IPS DF 6.9 (cell line): Measurements from ENCODE around the gene ZFX.
"Not testable (repeated sequence)": the region's sequence is repeated elsewhere in the genome, so short reads cannot be mapped to it uniquely, and the experiment has no call there.

Experiments
- DNase-seq: peaks from one replicate; pipeline ENCODE4 v3.0.0-alpha.2; 2013; ENCODE audit warnings: low read depth, low spot score
- H3K27ac ChIP-seq: one replicate; pipeline ENCODE4 v1.5.1; 2013; ENCODE audit warnings: low read length, control low read depth
- H3K27me3 ChIP-seq: 2 replicates; pipeline ENCODE4 v1.6.1; 2013; ENCODE audit warnings: mild to moderate bottlenecking, low read length; ENCODE audit not compliant: control insufficient read depth, insufficient read depth
- H3K36me3 ChIP-seq: 2 replicates; pipeline ENCODE4 v1.6.1; 2013; ENCODE audit warnings: low read length; ENCODE audit not compliant: control insufficient read depth, insufficient read depth
- H3K4me1 ChIP-seq: 2 replicates; pipeline ENCODE4 v1.6.1; 2013; ENCODE audit warnings: low read length; ENCODE audit not compliant: control insufficient read depth, insufficient read depth
- H3K4me3 ChIP-seq: 2 replicates; pipeline ENCODE4 v1.5.1; 2013; ENCODE audit warnings: mild to moderate bottlenecking, low read length
- H3K9me3 ChIP-seq: 2 replicates; pipeline ENCODE4 v1.6.1; 2013; ENCODE audit warnings: low read length, inconsistent platforms; ENCODE audit not compliant: control insufficient read depth, insufficient read depth
- WGBS: extraction: QIAGEN DNeasy Blood & Tissue Kit; methylation state at CpG from one replicate; pipeline ENCODE4 v1.1.7; 2013; ENCODE audit warnings: mixed read lengths, missing lambda C conversion rate; ENCODE audit not compliant: insufficient read length, insufficient coverage; 5-methylcytosine and 5-hydroxymethylcytosine counted together

Gene ZFX

GRCh38 chrX:24153178-24153795 lies 3.8 kb downstream of the ZFX start:
- no peak overlapping the region for H3K4me3 ChIP-seq

GRCh38 chrX:24153796-24154189 lies 4.3 kb downstream of the ZFX start:
- Histone ChIP-seq H3K36me3 (no peaks in the 10 kb centered on the region), H3K27ac (no peak overlapping the region), H3K27me3 (no peaks in the 10 kb centered on the region), H3K9me3 (no peaks in the 10 kb centered on the region), H3K4me1 (no peaks in the 10 kb centered on the region), H3K4me3 (no peak overlapping the region)
- no peak for DNase-seq
- no CpG with 5 or more reads among the region's 2 CpGs for WGBS

More at GRCh38 chrX:24153178-24153795, 3.8 kb downstream of the ZFX start:
- H3K9me3 ChIP-seq = no peaks in the 10 kb centered on the region
- no CpG with 5 or more reads among the region's 4 CpGs for WGBS
- H3K27me3 ChIP-seq = no peaks in the 10 kb centered on the region
- no peak for DNase-seq
- H3K27ac ChIP-seq = no peak overlapping the region
- no peaks in the 10 kb centered on the region for H3K36me3 ChIP-seq
- no peaks in the 10 kb centered on the region for H3K4me1 ChIP-seq

DNA sequence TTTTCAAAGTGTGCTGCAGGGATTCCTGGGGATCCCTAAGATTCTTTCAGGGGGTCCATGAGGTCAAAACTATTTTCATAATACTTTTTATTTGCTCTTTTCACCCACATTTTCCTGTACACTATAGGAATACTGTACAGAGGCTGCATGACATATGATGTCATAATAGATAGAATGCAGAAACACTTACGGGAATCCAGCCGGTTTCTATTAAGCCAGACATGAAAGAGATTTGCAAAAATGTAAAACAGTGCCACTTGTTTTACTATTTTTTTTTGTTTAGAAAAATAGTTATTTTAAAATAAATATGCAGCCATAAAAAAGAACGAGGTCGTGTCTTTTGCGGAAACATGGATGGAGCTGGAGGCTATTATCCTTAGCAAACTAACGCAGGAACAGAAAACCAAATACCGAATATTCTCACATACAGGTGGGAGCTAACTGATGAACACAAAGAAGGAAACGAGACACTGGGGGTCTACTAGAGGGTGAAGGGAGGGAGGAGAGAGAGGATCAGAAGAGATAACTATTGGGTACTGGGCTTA lies 5.0 kb downstream of the ZFX start:
- no peaks in the 10 kb centered on the region for H3K9me3 ChIP-seq
- H3K4me1 ChIP-seq = no peaks in the 10 kb centered on the region
- H3K27me3 ChIP-seq = no peaks in the 10 kb centered on the region
- H3K4me3 ChIP-seq = no peak overlapping the region
- WGBS = no CpG with 5 or more reads among the region's 8 CpGs
- H3K36me3 ChIP-seq = no peaks in the 10 kb centered on the region
- no peak for DNase-seq
- H3K27ac ChIP-seq = no peak overlapping the region

DNA sequence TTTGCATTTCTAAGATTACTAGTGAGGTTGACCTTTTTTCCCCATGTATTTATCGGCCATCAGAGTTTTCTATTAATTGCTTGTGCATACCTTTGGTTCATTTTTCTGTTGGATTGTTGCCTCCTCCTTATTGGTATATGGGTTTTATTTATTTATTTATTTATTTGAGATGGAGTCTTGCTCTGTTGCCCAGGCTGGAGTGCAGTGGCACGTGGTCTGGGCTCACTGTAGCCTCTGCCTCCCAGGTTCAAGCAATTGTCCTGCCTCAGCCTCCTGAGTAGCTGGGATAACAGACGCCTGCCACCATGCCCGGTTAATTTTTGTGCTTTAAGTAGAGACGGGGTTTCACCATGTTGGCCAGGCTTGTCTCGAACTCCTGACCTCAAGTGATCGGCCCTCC lies 6.2 kb downstream of the ZFX start:
- H3K36me3 ChIP-seq, H3K4me3 ChIP-seq, H3K9me3 ChIP-seq, DNase-seq, H3K27ac ChIP-seq, H3K4me1 ChIP-seq, H3K27me3 ChIP-seq: not testable (repeated sequence)
- no CpG with 5 or more reads among the region's 7 CpGs for WGBS

GRCh38 chrX:24156177-24156576 lies 6.6 kb downstream of the ZFX start:
- no peak overlapping the region for H3K27ac ChIP-seq
- no peak overlapping the region for H3K4me3 ChIP-seq
- DNase-seq = no peak
- whole genome bisulfite sequencing = no CpG with 5 or more reads among the region's 4 CpGs
- H3K9me3 ChIP-seq = no peaks in the 10 kb centered on the region
- no peaks in the 10 kb centered on the region for H3K27me3 ChIP-seq
- H3K4me1 ChIP-seq = no peaks in the 10 kb centered on the region
- H3K36me3 ChIP-seq = no peaks in the 10 kb centered on the region

- H3K27ac ChIP-seq = no peak overlapping the region
- H3K4me3 ChIP-seq = no peak overlapping the region
- no CpG with 5 or more reads among the region's 4 CpGs for WGBS
- H3K36me3 ChIP-seq = no peaks in the 10 kb centered on the region
- no peaks in the 10 kb centered on the region for H3K4me1 ChIP-seq
- H3K9me3 ChIP-seq = no peaks in the 10 kb centered on the region
- no peaks in the 10 kb centered on the region for H3K27me3 ChIP-seq
- no peak for DNase-seq
Measured at GRCh38 chrX:24158881-24159280, 9.4 kb downstream of the ZFX start.

GRCh38 chrX:24166078-24166477 lies 16.5 kb downstream of the ZFX start:
- no peak overlapping the region for H3K27ac ChIP-seq
- no peaks in the 10 kb centered on the region for H3K36me3 ChIP-seq
- no peak for DNase-seq
- no peaks in the 10 kb centered on the region for H3K27me3 ChIP-seq
- no peaks in the 10 kb centered on the region for H3K4me1 ChIP-seq
- no peak overlapping the region for H3K4me3 ChIP-seq
- no peaks in the 10 kb centered on the region for H3K9me3 ChIP-seq
- WGBS = no CpG with 5 or more reads among the region's 2 CpGs

DNA sequence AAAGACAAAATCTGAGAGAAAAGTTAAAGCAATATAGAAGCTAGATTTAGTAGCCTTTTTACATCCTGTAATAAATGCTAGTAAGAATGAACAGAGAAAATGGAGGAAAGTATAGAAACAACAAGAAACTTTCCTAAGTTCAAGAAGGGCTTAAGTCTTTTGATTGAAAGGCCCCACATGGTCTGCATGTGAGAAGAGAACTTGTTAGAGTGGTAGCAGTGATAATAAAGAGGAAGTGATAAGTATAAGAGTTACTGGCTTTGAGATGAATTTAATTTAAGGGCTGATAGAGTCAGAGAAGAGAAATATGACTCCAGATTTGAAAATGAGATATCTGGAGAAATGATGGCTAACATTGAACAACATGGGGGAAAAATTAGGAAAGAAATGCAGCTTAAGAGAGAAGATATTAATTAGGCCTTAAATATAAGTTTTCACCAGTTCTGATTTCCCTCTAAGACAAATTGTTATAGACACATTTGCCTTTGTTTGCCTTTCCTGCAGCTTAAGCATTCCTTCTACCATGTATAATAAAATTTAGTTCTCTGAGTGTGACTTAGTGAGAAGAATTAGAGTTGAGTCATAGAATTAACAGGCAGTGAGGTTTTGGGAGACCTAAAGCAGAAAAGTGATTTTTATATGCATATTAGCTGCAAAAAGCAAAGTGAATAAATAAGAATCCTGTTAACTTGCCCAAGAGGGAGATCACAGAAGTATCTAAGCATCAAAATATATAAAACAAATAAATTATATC lies 18.4 kb downstream of the ZFX start:
- Histone ChIP-seq H3K36me3 (no peaks in the 10 kb centered on the region), H3K27me3 (no peaks in the 10 kb centered on the region), H3K9me3 (no peaks in the 10 kb centered on the region), H3K27ac (no peak overlapping the region), H3K4me1 (no peaks in the 10 kb centered on the region), H3K4me3 (no peak overlapping the region)
- no peak for DNase-seq

- Histone ChIP-seq H3K4me3 (no peak overlapping the region), H3K4me1 (no peaks in the 10 kb centered on the region)
- no CpG with 5 or more reads among the region's 5 CpGs for WGBS
Measured at GRCh38 chrX:24168807-24169206, 19.3 kb downstream of the ZFX start.

GRCh38 chrX:24169211-24169610 lies 19.7 kb downstream of the ZFX start:
- H3K4me1 ChIP-seq = no peaks in the 10 kb centered on the region
- H3K27me3 ChIP-seq = no peaks in the 10 kb centered on the region
- no CpG with 5 or more reads among the region's 3 CpGs for WGBS
- H3K4me3 ChIP-seq = no peak overlapping the region
- H3K27ac ChIP-seq = no peak overlapping the region
- DNase-seq = no peak
- no peaks in the 10 kb centered on the region for H3K9me3 ChIP-seq
- no peaks in the 10 kb centered on the region for H3K36me3 ChIP-seq

More at GRCh38 chrX:24168807-24169206, 19.3 kb downstream of the ZFX start:
- H3K9me3 ChIP-seq = no peaks in the 10 kb centered on the region
- H3K27me3 ChIP-seq = no peaks in the 10 kb centered on the region
- H3K36me3 ChIP-seq = no peaks in the 10 kb centered on the region
- no peak overlapping the region for H3K27ac ChIP-seq
- DNase-seq = no peak
